Esophagus squamous epithelium (tissue), 4 donors: ENCODE measurements around the gene MCRS1.

Experiments used
- POLR2A ChIP-seq, 4 donors: fragments of 450-650 bp; IDR thresholded peaks; one replicate each; pipeline ENCODE4 v1.6.1; 2017; ENCODE audit warnings: antibody characterized with exemption in 4 of 4, mild to moderate bottlenecking in 4 of 4, moderate library complexity in 3 of 4
- TF ChIP-seq, protein P1 (sequence below), 6 experiments: fragments of 450-650 bp in 4 of 6; fragments of 200-600 bp in 2 of 6; sonication (generic) in 2 of 6; IDR thresholded peaks; one replicate each; pipeline ENCODE4 v1.5.1; 2016 to 2019; ENCODE audit warnings: antibody characterized with exemption in 6 of 6, mild to moderate bottlenecking in 4 of 6, moderate library complexity in 4 of 6

DNA sequence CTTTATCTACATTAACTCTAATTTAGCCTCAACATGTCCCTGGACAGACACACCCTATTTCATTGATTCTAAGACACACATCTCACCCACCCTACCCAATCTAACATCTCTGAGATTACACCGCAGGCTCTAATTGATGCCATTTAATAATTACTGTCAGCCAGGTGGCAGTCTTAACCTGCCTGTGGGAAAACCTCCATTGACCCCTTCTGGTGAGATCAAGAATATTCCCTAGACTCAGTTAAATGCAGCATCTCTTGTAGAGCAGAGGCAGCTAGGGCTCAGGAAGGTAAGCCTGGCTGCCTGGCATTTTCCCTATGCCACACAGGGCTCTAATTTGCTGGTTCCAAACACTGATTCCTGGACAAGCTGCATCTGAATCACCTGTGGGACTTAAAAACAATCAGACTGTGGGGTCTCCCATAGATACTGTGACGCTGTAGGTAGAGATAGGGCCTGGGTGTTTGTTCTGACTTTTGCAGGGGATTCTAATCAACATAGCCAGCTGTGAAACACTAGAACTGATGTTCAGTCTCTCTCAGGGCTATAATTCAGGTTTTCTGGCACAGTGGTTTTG is 14.3 kb downstream of the MCRS1 start:
- TF ChIP-seq, protein P1, sequence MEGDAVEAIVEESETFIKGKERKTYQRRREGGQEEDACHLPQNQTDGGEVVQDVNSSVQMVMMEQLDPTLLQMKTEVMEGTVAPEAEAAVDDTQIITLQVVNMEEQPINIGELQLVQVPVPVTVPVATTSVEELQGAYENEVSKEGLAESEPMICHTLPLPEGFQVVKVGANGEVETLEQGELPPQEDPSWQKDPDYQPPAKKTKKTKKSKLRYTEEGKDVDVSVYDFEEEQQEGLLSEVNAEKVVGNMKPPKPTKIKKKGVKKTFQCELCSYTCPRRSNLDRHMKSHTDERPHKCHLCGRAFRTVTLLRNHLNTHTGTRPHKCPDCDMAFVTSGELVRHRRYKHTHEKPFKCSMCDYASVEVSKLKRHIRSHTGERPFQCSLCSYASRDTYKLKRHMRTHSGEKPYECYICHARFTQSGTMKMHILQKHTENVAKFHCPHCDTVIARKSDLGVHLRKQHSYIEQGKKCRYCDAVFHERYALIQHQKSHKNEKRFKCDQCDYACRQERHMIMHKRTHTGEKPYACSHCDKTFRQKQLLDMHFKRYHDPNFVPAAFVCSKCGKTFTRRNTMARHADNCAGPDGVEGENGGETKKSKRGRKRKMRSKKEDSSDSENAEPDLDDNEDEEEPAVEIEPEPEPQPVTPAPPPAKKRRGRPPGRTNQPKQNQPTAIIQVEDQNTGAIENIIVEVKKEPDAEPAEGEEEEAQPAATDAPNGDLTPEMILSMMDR (IDR thresholded peaks at IDR 0.05): peak in 5 of 6 experiments; percentile 32 to 64 (median 50)
- TF ChIP-seq POLR2A (IDR thresholded peaks at IDR 0.05): no peak
